ENCODE measurements around the gene GNMT. TPM values are rescaled to one million over a fixed set of nuclear protein-coding genes. Genes with fewer than 3 reads are reported as not detected.

The GNMT gene
- total RNA-seq, 1 donor from 2014 or later, result 1.5 TPM

- Histone ChIP-seq H3K36me3 (no peaks in the 10 kb centered on the region), H3K27ac (peak overlapping the region; percentile 89), H3K4me1 (peaks cover 49% of the 10 kb centered on the region), H3K27me3 (no peaks in the 10 kb centered on the region), H3K9me3 (no peaks in the 10 kb centered on the region), H3K4me3 (peak overlapping the region; percentile 71 to 83)
- TF ChIP-seq POLR2AphosphoS5 (IDR thresholded peaks at IDR 0.05; ENCODE audit: insufficient read depth in 1 of 2, low read depth in 1 of 2) (no peak), POLR2A (IDR thresholded peaks at IDR 0.05) (no peak)
- TF ChIP-seq, protein P1, sequence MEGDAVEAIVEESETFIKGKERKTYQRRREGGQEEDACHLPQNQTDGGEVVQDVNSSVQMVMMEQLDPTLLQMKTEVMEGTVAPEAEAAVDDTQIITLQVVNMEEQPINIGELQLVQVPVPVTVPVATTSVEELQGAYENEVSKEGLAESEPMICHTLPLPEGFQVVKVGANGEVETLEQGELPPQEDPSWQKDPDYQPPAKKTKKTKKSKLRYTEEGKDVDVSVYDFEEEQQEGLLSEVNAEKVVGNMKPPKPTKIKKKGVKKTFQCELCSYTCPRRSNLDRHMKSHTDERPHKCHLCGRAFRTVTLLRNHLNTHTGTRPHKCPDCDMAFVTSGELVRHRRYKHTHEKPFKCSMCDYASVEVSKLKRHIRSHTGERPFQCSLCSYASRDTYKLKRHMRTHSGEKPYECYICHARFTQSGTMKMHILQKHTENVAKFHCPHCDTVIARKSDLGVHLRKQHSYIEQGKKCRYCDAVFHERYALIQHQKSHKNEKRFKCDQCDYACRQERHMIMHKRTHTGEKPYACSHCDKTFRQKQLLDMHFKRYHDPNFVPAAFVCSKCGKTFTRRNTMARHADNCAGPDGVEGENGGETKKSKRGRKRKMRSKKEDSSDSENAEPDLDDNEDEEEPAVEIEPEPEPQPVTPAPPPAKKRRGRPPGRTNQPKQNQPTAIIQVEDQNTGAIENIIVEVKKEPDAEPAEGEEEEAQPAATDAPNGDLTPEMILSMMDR (IDR thresholded peaks at IDR 0.05), result no peak
- DNase-seq (ENCODE audit: extremely low spot score in 2 of 2), result no peak
- intact Hi-C loops (cut with DNase I), result loop anchor here (2.0 kb wide), 1 partner anchor 75 kb away; no protein-coding TSS in a partner anchor
These were observed 19.1 kb downstream of the GNMT start for GRCh38 chr6:42979523-42980177.

DNA sequence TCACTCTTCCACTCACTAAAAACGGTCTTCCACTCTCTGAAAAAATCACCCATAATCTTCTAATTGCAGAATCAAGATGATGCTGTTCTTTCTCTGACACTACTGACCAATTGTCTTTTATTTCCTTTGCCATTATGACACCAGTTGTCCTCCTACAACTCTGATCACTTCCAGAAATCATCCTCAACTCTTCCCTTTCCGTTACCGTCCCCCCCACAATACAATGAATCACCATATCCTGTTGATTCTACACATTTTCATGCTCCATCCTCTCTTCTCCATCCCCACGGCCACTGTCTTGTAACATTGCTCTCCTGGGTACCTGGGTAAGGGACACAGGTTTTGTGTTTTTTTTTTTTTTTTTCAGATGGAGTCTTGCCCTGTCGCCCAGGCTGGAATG is 21.3 kb downstream of the GNMT start:
- no peak for DNase-seq (ENCODE audit: extremely low spot score in 2 of 2)
- TF ChIP-seq POLR2A (IDR thresholded peaks at IDR 0.05) (no peak), POLR2AphosphoS5 (IDR thresholded peaks at IDR 0.05; ENCODE audit: insufficient read depth in 1 of 2, low read depth in 1 of 2) (no peak)
- TF ChIP-seq, protein P1 (IDR thresholded peaks at IDR 0.05), result no peak
- Histone ChIP-seq H3K27ac (no peak overlapping the region), H3K4me1 (peaks cover 57% of the 10 kb centered on the region), H3K36me3 (no peaks in the 10 kb centered on the region), H3K27me3 (no peaks in the 10 kb centered on the region), H3K4me3 (no peak overlapping the region), H3K9me3 (no peaks in the 10 kb centered on the region)
- intact Hi-C loops (cut with DNase I), result loop anchor here (2.0 kb wide), 1 partner anchor 77 kb away; no protein-coding TSS in a partner anchor

- Histone ChIP-seq H3K9me3 (no peaks in the 10 kb centered on the region), H3K4me3 (peak within 1 kb of the TSS; percentile 95 to 96), H3K27me3 (no peaks in the 10 kb centered on the region), H3K4me1 (peaks cover 68% of the 10 kb centered on the region), H3K27ac (peak within 1 kb of the TSS; percentile 90), H3K36me3 (peaks cover 0 to 1% of the 10 kb centered on the region in 2 donors)
- peak in 1 of 2 donors; percentile 98 for DNase-seq (ENCODE audit: extremely low spot score in 2 of 2)
- intact Hi-C loops (cut with DNase I), result no loop called here
- TF ChIP-seq, protein P1 (IDR thresholded peaks at IDR 0.05), result no peak
- peak; percentile 92 to 93 for TF ChIP-seq POLR2AphosphoS5 (IDR thresholded peaks at IDR 0.05; ENCODE audit: insufficient read depth in 1 of 2, low read depth in 1 of 2)
These were observed 23.7 kb downstream of the GNMT start, which contains the start of gene PPP2R5D for GRCh38 chr6:42984001-42984923. PPP2R5D (plus strand) TSS chr6:42984570; CDS start chr6:42984678, 108 bp downstream.

DNA sequence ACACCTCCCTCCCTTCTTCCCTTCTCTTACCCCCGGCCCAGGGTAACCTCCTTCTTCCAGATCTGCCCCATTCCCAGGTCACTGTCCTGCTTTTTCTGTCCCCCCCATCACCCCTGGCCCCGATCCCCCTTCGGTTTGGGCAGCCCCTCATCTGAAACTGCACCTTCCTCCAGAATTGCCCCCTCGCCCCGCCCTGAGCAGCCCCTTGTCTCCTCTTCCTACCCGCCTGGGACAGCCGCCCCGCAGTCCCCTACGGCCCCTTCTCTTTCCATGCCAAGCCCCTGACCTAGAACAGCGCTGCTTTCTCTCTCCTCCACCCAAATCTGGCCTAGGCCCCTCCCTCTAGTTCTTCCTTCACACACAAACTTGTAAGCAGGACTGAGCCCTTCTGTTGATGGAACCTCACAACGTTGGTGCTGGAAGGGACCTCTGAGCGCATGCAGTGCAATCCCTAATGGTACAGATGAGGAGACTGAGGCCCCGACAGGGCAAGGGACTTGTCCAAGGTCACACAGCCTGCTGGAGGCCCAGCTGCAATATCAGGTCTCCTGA is 24.4 kb downstream of the GNMT start:
- H3K4me3 ChIP-seq, result peak overlapping the region; percentile 95 to 96
- peaks cover 62% of the 10 kb centered on the region for H3K4me1 ChIP-seq
- peaks cover 0 to 8% of the 10 kb centered on the region in 2 donors for H3K36me3 ChIP-seq
- DNase-seq (ENCODE audit: extremely low spot score in 2 of 2), result no peak
- peak overlapping the region; percentile 90 for H3K27ac ChIP-seq
- intact Hi-C loops (cut with DNase I), result loop anchor here (5.0 kb wide), 1 partner anchor 67 kb away; the partner anchor contains the start of gene CUL7
- TF ChIP-seq POLR2A (IDR thresholded peaks at IDR 0.05) (no peak), POLR2AphosphoS5 (IDR thresholded peaks at IDR 0.05; ENCODE audit: insufficient read depth in 1 of 2, low read depth in 1 of 2) (no peak)
- TF ChIP-seq, protein P1 (IDR thresholded peaks at IDR 0.05), result no peak
- H3K9me3 ChIP-seq, result no peaks in the 10 kb centered on the region
- no peaks in the 10 kb centered on the region for H3K27me3 ChIP-seq

Data from vagina (tissue), 2 donors.